Measurements from ENCODE around the gene IRX6.

- TF ChIP-seq IRF2 (CRISPR knock-in tag; IDR thresholded peaks at IDR 0.05; ENCODE audit: borderline replicate concordance, low read depth): no peak
- no peak for TF ChIP-seq ATF1 (CRISPR knock-in tag; IDR thresholded peaks at IDR 0.05)
- no peak for TF ChIP-seq CTCF (IDR thresholded peaks at IDR 0.05)
- TF ChIP-seq ATF2 (CRISPR knock-in tag; IDR thresholded peaks at IDR 0.05; ENCODE audit: borderline replicate concordance, low read depth): no peak
- TF ChIP-seq AFF4 (CRISPR knock-in tag; IDR thresholded peaks at IDR 0.05; ENCODE audit: borderline replicate concordance): no peak
- no peak for TF ChIP-seq JUN (CRISPR knock-in tag; IDR thresholded peaks at IDR 0.05)
- TF ChIP-seq ZBTB21 (CRISPR knock-in tag; IDR thresholded peaks at IDR 0.05; ENCODE audit: borderline replicate concordance): no peak
- TF ChIP-seq ERG (CRISPR knock-in tag; IDR thresholded peaks at IDR 0.05): no peak
- TF ChIP-seq FOXP1 (CRISPR knock-in tag; IDR thresholded peaks at IDR 0.05; ENCODE audit: borderline replicate concordance): no peak
- no peak for TF ChIP-seq CREB1 (CRISPR knock-in tag; IDR thresholded peaks at IDR 0.05)
- TF ChIP-seq ATF3 (CRISPR knock-in tag; conservative IDR thresholded peaks at IDR 0.05): no peak
- no peak for TF ChIP-seq SP1 (CRISPR knock-in tag; conservative IDR thresholded peaks at IDR 0.05)
- no peak for TF ChIP-seq USF1 (CRISPR knock-in tag; IDR thresholded peaks at IDR 0.05)
These were observed 2.5 kb downstream of the IRX6 start for GRCh38 chr16:55326261-55327092.

Data from WTC11 (cell line).